ENCODE results near the gene MNT. TPM values are rescaled to one million over a fixed set of nuclear protein-coding genes. Genes with fewer than 3 reads are reported as not detected.

MNT gene
- total and polyA plus RNA-seq, 2 donors, result 2.4 to 9.8 TPM

DNA sequence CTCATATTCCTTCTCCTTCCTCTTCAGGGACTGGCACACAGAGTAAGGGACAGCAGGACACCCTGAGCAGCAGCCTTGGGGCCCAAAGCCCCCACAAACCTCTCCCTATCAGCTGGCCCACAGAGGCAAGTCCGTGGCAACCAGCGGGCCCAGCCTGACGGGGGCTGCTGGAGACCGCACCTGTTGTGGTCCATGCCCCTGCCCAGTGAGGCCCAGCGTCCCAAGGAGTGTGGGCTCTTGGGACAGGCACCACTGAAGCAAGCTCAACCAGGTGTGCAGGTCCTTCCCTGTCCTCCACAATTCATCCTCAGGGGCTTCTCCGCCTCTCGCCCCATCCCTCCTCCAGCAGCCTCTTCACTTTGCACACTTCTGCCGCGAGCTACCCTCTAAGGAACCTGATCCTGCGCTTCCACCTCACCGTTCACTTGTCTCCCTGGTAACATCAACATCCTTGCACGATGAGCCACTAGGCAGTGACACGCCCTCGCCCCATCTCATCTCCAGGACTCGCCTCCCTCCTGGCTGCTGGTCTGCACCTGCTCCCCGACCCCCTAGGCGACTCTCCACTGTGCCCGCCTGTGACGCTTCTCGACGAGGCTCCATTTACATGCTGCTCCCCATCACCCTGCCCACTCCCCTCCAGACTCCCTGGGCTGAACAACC, 12.7 kb downstream of the MNT start:
- H3K4me1 ChIP-seq (ENCODE audit: control insufficient read depth in 2 of 2, insufficient read depth in 2 of 2, low read length in 2 of 2), result peaks cover 11 to 28% of the 10 kb centered on the region in 2 donors
- peaks cover 32 to 38% of the 10 kb centered on the region in 2 donors for H3K36me3 ChIP-seq (ENCODE audit: control insufficient read depth in 2 of 2, insufficient read depth in 2 of 2, low read length in 1 of 2)
- no peak overlapping the region for H3K4me3 ChIP-seq (ENCODE audit: low read length in 2 of 2)
- no peaks in the 10 kb centered on the region for H3K27me3 ChIP-seq (ENCODE audit: control insufficient read depth in 2 of 2, insufficient read depth in 1 of 2, low read length in 1 of 2)
- no peak for DNase-seq (ENCODE audit: low read depth in 6 of 9, low spot score in 9 of 9)
- no peaks in the 10 kb centered on the region for H3K9me3 ChIP-seq (ENCODE audit: control insufficient read depth in 2 of 2, insufficient read depth in 1 of 2, low read length in 1 of 2)
- no peak overlapping the region for H3K27ac ChIP-seq (ENCODE audit: low read depth in 1 of 2, low read length in 1 of 2)
- 96% methylated on average over 21 of the region's 21 CpGs for WGBS

DNA sequence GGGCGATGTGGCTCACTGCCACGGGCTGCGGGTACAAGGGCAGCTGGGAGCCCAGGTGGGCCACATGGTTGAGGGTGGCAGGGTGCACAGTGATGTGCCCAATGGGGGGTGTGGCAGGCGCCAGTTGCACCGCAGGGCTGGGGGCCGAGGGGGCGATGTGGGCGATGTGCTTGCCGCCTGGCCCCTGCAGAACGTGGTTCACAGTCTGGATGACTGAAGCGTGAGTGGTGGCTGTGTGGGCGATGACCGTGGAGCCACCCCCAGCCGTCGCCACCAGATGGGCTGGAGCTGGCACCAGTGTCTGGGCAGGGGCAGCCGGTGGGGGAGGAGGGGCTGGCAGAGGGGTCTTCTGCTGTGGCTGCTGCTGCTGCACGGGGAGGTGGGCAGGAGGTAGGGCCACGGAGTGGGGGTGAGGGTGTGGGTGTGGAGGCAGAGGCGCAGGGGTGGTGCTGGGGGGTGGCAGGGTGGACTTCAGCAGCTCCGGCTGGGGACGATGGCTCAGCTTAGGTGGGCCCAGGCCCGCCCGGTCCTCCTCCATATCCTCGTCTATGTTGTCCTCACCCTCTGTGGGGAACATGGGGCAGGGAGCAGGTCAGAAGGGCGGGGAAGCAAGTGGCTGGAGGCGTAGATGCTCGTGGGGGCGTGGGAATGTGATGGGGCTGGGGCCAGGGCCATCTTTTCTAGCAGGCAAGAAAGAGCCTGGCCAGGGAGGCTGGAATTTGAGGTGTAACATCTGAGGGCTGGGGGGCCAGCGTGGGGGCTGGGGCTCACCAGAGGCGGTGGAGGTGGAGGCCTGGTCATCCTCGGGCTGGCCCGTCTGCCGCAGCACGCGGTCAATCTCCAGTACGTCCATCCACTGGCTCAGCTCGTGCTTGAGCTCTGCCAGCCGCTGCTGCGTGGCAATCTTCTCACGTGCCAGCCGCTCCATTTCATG, 13.5 kb downstream of the MNT start:
- no peaks in the 10 kb centered on the region for H3K27me3 ChIP-seq (ENCODE audit: control insufficient read depth in 2 of 2, insufficient read depth in 1 of 2, low read length in 1 of 2)
- 98% methylated on average over 41 of the region's 41 CpGs for WGBS
- no peak overlapping the region for H3K4me3 ChIP-seq (ENCODE audit: low read length in 2 of 2)
- peaks cover 33 to 38% of the 10 kb centered on the region in 2 donors for H3K36me3 ChIP-seq (ENCODE audit: control insufficient read depth in 2 of 2, insufficient read depth in 2 of 2, low read length in 1 of 2)
- H3K4me1 ChIP-seq (ENCODE audit: control insufficient read depth in 2 of 2, insufficient read depth in 2 of 2, low read length in 2 of 2), result peaks cover 11 to 31% of the 10 kb centered on the region in 2 donors
- H3K27ac ChIP-seq (ENCODE audit: low read depth in 1 of 2, low read length in 1 of 2), result no peak overlapping the region
- no peak for DNase-seq (ENCODE audit: low read depth in 6 of 9, low spot score in 9 of 9)
- H3K9me3 ChIP-seq (ENCODE audit: control insufficient read depth in 2 of 2, insufficient read depth in 1 of 2, low read length in 1 of 2), result no peaks in the 10 kb centered on the region

DNA sequence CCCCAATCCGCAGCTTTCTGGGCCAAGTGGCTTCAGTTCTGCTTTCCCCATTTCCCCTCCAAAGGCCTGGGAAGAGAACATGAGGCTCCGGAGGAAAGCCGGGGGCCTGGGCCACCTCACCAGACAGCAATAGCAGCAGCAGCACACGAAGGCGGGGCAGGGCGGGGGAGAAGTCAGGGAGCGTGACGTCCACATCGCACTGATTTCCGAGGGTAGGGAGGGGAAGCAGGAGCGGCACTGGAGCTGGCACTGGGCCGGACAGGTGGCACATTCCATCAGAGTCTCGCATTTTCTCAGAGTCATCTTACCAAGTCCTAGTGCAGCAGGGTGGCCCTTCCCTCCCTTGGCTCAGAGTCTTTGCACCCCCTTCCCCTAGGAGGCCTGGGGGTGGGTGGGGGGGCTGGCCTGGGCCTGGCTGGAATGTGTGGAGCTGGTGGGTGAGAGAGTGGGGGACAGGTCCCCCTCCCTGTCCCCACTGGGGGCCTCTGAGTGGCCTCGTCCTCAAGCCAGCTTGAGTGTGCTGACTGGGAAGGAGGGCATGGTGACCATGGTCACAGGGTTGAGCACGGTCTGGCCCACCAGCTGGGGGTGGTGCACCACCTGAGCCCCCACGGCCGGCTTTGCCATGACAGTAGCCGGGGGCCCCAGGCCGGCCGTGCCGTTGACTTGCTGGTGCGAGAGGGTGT, 14.3 kb downstream of the MNT start:
- peaks cover 33 to 38% of the 10 kb centered on the region in 2 donors for H3K36me3 ChIP-seq (ENCODE audit: control insufficient read depth in 2 of 2, insufficient read depth in 2 of 2, low read length in 1 of 2)
- peaks cover 4 to 23% of the 10 kb centered on the region in 2 donors for H3K4me1 ChIP-seq (ENCODE audit: control insufficient read depth in 2 of 2, insufficient read depth in 2 of 2, low read length in 2 of 2)
- no peak overlapping the region for H3K4me3 ChIP-seq (ENCODE audit: low read length in 2 of 2)
- H3K27ac ChIP-seq (ENCODE audit: low read depth in 1 of 2, low read length in 1 of 2), result no peak overlapping the region
- 93% methylated on average over 22 of the region's 22 CpGs for WGBS
- DNase-seq (ENCODE audit: low read depth in 6 of 9, low spot score in 9 of 9), result no peak
- no peaks in the 10 kb centered on the region for H3K9me3 ChIP-seq (ENCODE audit: control insufficient read depth in 2 of 2, insufficient read depth in 1 of 2, low read length in 1 of 2)
- no peaks in the 10 kb centered on the region for H3K27me3 ChIP-seq (ENCODE audit: control insufficient read depth in 2 of 2, insufficient read depth in 1 of 2, low read length in 1 of 2)

DNA sequence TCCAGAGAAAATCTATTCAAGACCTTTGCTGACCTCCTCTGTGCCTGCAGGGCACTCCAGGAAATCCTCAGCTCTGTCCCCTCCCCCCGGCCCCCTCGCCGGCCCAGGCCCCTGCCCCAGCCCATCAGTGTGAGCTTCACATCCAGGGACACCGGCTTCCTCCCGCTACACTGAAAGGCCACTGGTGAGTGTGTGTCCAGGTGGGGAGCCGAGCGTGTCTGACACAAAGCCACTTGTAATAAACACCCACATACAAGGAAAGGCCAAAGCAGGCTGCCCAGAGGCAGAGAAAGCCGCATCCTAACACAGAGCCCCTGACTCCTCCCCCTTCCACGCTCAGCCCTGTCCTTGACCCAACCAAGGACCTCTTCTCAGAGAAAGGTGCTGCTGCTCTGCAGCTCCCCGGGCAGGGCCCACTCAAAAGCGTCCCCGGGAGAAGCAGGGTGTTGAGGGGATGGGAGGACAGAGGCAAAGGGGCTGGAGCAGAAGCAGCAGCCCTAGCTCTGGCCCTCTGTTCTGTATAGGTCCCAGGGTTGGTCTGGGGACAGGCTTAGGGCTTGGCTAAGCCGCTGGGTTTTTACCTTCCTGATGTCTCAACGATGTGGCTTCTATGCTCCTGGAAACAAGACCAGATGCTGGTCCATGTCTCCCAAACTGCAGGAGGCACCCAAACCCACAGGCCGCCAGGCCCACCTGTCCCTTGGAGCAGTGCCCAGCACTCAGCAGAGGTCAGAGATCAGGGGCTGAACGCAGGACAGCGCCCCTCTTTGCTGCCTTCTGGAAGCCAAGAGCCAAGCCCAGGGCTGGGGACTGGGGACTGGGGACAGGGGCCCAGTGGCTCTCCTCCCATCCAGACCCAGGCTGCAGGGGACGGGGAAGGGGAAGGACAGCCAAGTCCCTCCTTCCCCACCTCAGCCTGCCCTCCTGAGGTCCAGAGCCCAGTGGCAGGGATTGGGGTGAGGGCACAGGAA, 15.3 kb downstream of the MNT start:
- no peak for DNase-seq (ENCODE audit: low read depth in 6 of 9, low spot score in 9 of 9)
- Histone ChIP-seq H3K36me3 (ENCODE audit: control insufficient read depth in 2 of 2, insufficient read depth in 2 of 2, low read length in 1 of 2) (peaks cover 33 to 38% of the 10 kb centered on the region in 2 donors), H3K9me3 (ENCODE audit: control insufficient read depth in 2 of 2, insufficient read depth in 1 of 2, low read length in 1 of 2) (no peaks in the 10 kb centered on the region), H3K4me3 (ENCODE audit: low read length in 2 of 2) (no peak overlapping the region), H3K27ac (ENCODE audit: low read depth in 1 of 2, low read length in 1 of 2) (no peak overlapping the region), H3K4me1 (ENCODE audit: control insufficient read depth in 2 of 2, insufficient read depth in 2 of 2, low read length in 2 of 2) (peaks cover 2 to 15% of the 10 kb centered on the region in 2 donors), H3K27me3 (ENCODE audit: control insufficient read depth in 2 of 2, insufficient read depth in 1 of 2, low read length in 1 of 2) (no peaks in the 10 kb centered on the region)
- WGBS, result 96% methylated on average over 18 of the region's 18 CpGs

DNA sequence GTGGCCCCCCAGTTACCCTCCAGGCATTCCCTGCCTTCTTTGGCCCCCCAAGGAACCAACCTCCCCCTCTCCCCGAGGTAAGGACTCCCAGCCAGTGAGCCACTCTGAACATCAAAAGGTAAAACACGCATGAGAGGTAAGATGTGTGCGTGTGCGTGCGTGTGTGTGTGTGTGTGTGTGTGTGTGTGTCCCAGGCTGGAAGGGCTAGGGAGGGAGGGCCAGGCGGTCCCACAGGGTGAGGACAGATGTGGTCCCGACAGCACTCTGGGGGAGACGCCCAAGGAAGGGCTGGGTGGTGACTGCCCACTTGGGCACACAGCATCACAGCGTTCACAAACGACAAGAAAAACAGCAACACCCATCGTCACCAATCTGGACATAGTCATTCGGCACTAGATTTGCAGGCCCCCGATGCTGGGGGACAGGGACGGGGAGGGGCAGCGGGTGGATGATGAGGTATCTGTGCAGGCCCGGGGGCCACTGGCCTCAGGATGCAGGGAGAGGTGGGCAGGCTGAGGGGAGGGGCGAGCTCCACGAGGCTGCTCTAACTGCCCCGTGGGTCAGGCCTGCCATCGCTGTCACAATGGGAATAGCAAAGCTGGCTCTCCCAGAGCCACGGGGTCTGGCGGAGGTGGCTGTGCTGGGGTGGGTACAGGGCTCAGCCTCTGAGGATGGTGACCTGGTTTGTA, 16.3 kb downstream of the MNT start:
- Histone ChIP-seq H3K4me3 (ENCODE audit: low read length in 2 of 2) (no peak overlapping the region), H3K27me3 (ENCODE audit: control insufficient read depth in 2 of 2, insufficient read depth in 1 of 2, low read length in 1 of 2) (no peaks in the 10 kb centered on the region), H3K4me1 (ENCODE audit: control insufficient read depth in 2 of 2, insufficient read depth in 2 of 2, low read length in 2 of 2) (peaks cover 0 to 10% of the 10 kb centered on the region in 2 donors), H3K27ac (ENCODE audit: low read depth in 1 of 2, low read length in 1 of 2) (no peak overlapping the region), H3K9me3 (ENCODE audit: control insufficient read depth in 2 of 2, insufficient read depth in 1 of 2, low read length in 1 of 2) (no peaks in the 10 kb centered on the region), H3K36me3 (ENCODE audit: control insufficient read depth in 2 of 2, insufficient read depth in 2 of 2, low read length in 1 of 2) (peaks cover 29 to 39% of the 10 kb centered on the region in 2 donors)
- WGBS, result 95% methylated on average over 22 of the region's 22 CpGs
- no peak for DNase-seq (ENCODE audit: low read depth in 6 of 9, low spot score in 9 of 9)

DNA sequence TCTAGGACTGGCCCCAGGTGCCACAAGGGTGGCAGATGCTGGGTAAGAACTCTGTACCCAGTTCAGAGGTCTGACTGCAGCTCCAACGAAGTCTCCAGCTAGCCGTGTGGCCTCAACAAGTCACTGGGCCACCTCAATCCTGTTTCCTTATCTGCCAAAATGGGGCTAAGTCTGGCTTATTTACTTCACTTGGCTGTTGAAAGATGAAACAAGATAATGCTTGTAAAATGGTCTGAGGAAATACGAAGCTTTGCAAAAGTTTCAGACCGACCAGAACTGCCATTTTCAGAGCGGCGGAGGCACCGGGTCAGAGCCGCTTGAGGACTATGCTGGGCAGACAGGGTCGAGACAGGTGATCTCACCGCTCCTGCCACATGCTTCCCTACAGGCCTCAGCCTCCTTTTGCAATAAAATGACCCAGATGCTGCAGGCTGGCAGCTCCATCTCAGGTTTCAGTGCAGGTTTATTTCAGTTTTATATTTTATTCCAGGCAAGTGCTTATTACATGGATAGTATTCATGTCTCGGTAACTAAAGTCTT, 17.2 kb downstream of the MNT start:
- WGBS, result 94% methylated on average over 11 of the region's 11 CpGs

DNA sequence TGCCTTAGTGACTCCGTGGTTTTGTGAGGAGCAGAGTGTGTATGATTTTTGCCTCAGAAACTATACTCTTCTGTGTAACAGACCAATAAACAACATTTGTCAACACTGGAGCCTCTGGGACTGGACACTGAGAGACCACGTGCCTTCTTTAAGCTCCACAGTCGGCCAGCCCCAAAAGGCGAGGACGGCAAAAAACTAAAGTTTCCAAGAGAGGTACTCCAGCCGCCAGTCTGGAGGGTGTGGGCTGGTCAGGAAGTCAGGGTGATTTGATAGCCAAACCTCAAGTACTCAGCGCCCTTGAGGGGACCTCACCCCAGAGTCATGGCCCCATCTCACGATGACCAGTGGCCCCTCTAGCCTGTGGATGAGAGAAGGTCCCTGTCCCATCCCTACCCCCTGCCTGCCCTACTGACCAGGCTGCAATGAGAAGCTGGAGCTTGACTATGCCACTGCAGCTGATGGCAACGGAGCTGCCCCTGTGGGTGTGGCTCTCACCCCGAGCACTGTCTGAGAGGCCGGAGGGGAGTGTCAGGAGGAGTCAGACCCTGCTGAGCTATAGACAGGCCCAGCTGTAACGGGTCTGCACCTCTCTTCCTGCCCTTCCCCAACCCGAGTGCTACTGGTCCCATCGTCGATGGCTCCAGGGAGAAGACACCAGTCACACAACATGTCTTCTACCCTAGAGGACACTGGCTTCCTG, 19.8 kb downstream of the MNT start:
- peaks cover 0 to 3% of the 10 kb centered on the region in 2 donors for H3K4me1 ChIP-seq (ENCODE audit: control insufficient read depth in 2 of 2, insufficient read depth in 2 of 2, low read length in 2 of 2)
- no peak for DNase-seq (ENCODE audit: low read depth in 6 of 9, low spot score in 9 of 9)
- no peak overlapping the region for H3K4me3 ChIP-seq (ENCODE audit: low read length in 2 of 2)
- 95% methylated on average over 15 of the region's 15 CpGs for WGBS
- no peak overlapping the region for H3K27ac ChIP-seq (ENCODE audit: low read depth in 1 of 2, low read length in 1 of 2)
- no peaks in the 10 kb centered on the region for H3K9me3 ChIP-seq (ENCODE audit: control insufficient read depth in 2 of 2, insufficient read depth in 1 of 2, low read length in 1 of 2)
- peaks cover 32 to 38% of the 10 kb centered on the region in 2 donors for H3K36me3 ChIP-seq (ENCODE audit: control insufficient read depth in 2 of 2, insufficient read depth in 2 of 2, low read length in 1 of 2)
- no peaks in the 10 kb centered on the region for H3K27me3 ChIP-seq (ENCODE audit: control insufficient read depth in 2 of 2, insufficient read depth in 1 of 2, low read length in 1 of 2)

More for the DNA sequence above, 17.2 kb downstream of the MNT start:
- Histone ChIP-seq H3K9me3 (ENCODE audit: control insufficient read depth in 2 of 2, insufficient read depth in 1 of 2, low read length in 1 of 2) (no peaks in the 10 kb centered on the region), H3K36me3 (ENCODE audit: control insufficient read depth in 2 of 2, insufficient read depth in 2 of 2, low read length in 1 of 2) (peaks cover 34 to 42% of the 10 kb centered on the region in 2 donors), H3K27me3 (ENCODE audit: control insufficient read depth in 2 of 2, insufficient read depth in 1 of 2, low read length in 1 of 2) (no peaks in the 10 kb centered on the region), H3K4me3 (ENCODE audit: low read length in 2 of 2) (no peak overlapping the region), H3K27ac (ENCODE audit: low read depth in 1 of 2, low read length in 1 of 2) (no peak overlapping the region), H3K4me1 (ENCODE audit: control insufficient read depth in 2 of 2, insufficient read depth in 2 of 2, low read length in 2 of 2) (peaks cover 0 to 4% of the 10 kb centered on the region in 2 donors)
- no peak for DNase-seq (ENCODE audit: low read depth in 6 of 9, low spot score in 9 of 9)

All from thymus (tissue), 11 donors.